ENCODE results near the gene CMSS1.

GRCh38 chr3:99879275-99879674 lies 61.6 kb downstream of the CMSS1 start:
- no peak for TF ChIP-seq CTCF (IDR thresholded peaks at IDR 0.05)
- no peak for TF ChIP-seq POLR2AphosphoS5 (IDR thresholded peaks at IDR 0.05)
- TF ChIP-seq POLR2A (IDR thresholded peaks at IDR 0.05; ENCODE audit: low read depth) = no peak

All from esophagus muscularis mucosa (tissue), 3 donors.